GM12801 (cell line): ENCODE data around the gene GPER1.

Experiments
- CTCF ChIP-seq: IDR thresholded peaks from one replicate; pipeline ENCODE4 v1.5.1; 2011; ENCODE audit warnings: control low read depth; ENCODE audit not compliant: insufficient read length; ENCODE audit errors: extremely low read depth

GPER1 gene

GRCh38 chr7:1090686-1091643 lies 3.1 kb downstream of the GPER1 start:
- TF ChIP-seq CTCF = no peak

- TF ChIP-seq CTCF = no peak
These were observed 3.7 kb downstream of the GPER1 start for GRCh38 chr7:1091644-1092027.

- no peak for TF ChIP-seq CTCF
These were observed 4.3 kb downstream of the GPER1 start for GRCh38 chr7:1092161-1092632.

DNA sequence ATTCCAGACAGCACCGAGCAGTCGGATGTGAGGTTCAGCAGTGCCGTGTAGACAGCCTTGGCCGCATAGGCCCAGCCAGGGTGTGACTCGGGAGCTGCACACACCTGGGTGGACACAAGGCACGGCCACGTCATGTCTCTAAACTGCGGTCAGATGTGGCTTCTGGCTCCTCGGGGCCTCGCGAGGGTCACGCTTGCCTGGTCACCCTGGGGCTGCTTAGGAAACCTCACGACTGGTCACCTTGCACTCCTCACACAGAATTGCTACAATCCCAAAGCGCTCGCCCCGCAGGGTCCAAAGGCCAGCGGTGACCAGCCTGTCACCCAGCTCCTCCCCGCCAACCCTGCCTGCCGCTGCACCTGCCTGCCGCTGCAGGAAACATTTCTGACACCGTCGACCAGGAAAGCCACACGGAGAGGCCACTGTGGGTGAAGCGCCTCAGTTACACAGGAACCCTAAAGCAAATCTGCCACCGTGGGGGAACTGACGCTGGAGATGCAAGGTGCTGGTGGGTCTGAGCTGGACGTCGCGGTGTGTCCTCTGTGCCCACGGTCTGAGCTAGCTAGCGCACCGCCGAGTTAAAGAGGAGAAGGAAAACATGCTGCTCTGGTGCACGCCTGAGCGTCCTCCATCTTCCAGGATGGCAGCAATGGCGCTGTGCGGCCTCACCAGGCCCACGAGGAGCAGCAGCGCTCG lies 5.0 kb downstream of the GPER1 start:
- TF ChIP-seq CTCF = no peak

DNA sequence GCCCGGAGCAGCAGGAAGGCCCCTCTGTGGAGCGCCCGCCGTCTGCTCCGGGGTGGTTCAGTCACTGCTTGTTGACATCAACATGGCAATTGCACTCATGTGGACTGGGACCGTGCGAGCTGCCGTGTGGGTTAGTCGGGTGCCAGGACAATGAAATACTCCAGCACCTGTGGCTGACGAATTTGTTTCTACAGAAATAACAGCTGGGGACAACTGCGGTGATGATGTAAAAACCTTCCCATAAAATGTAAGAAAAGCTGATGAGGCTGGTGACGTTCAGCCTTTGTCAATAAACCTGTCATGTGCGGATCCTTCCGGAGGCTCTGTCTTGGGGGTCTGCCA lies 5.6 kb downstream of the GPER1 start:
- no peak for TF ChIP-seq CTCF

GRCh38 chr7:1093916-1094508 lies 6.1 kb downstream of the GPER1 start:
- TF ChIP-seq CTCF = no peak

- no peak for TF ChIP-seq CTCF
These were observed 7.0 kb downstream of the GPER1 start for GRCh38 chr7:1094870-1095269.
